Aorta (tissue), 5 donors: ENCODE measurements around the gene KCTD12. TPM values are rescaled to one million over a fixed set of nuclear protein-coding genes. Genes with fewer than 3 reads are reported as not detected.
"Not testable (repeated sequence)": the region's sequence is repeated elsewhere in the genome, so short reads cannot be mapped to it uniquely, and the experiment has no call there.

Experiments used
- ATAC-seq: fragments of 200-7000 bp; cut with Tn5 transposase; one replicate; pipeline ENCODE4 v1.9.1; 2022; ENCODE audit warnings: moderate library complexity; ENCODE audit not compliant: low FRiP score
- DNase-seq, 2 donors: peaks; one replicate each; pipeline ENCODE4 v3.0.0-alpha.2; 2020
- H3K27ac ChIP-seq, 2 donors: one replicate each; pipeline ENCODE4 v1.5.1; 2013; ENCODE audit warnings: low read length in 2 of 2, mild to moderate bottlenecking in 2 of 2, moderate library complexity in 2 of 2, control low read depth in 1 of 2, inconsistent platforms in 1 of 2, low read depth in 1 of 2
- H3K27me3 ChIP-seq, 2 donors: one replicate each; pipeline ENCODE4 v1.6.1; 2013; ENCODE audit warnings: control low read depth in 1 of 2, low read length in 1 of 2, mild to moderate bottlenecking in 1 of 2, moderate library complexity in 1 of 2; ENCODE audit not compliant: insufficient read depth in 2 of 2, control insufficient read depth in 1 of 2
- H3K36me3 ChIP-seq, 2 donors: one replicate each; pipeline ENCODE4 v1.6.1; 2013; ENCODE audit warnings: control low read depth in 1 of 2, low read length in 1 of 2, mild to moderate bottlenecking in 1 of 2; ENCODE audit not compliant: insufficient read depth in 2 of 2, control insufficient read depth in 1 of 2
- H3K4me1 ChIP-seq, 2 donors: one replicate each; pipeline ENCODE4 v1.6.1; 2013; ENCODE audit warnings: low read length in 2 of 2, control low read depth in 1 of 2, mild to moderate bottlenecking in 1 of 2, moderate library complexity in 1 of 2; ENCODE audit not compliant: insufficient read depth in 2 of 2, control insufficient read depth in 1 of 2
- H3K4me3 ChIP-seq, 2 donors: one replicate each; pipeline ENCODE4 v1.5.1; 2013; ENCODE audit warnings: low read length in 2 of 2, control low read depth in 1 of 2, mild to moderate bottlenecking in 1 of 2
- H3K9me3 ChIP-seq: one replicate; pipeline ENCODE4 v1.6.1; 2013; ENCODE audit warnings: mild to moderate bottlenecking, low read length; ENCODE audit not compliant: control insufficient read depth
- whole genome bisulfite sequencing, 2 donors: extraction: QIAGEN DNeasy Blood & Tissue Kit; methylation state at CpG; one replicate each; pipeline ENCODE4 v1.1.7; 2013; 5-methylcytosine and 5-hydroxymethylcytosine counted together
- intact Hi-C, 2 donors: fragments of 100-400 bp; cut with DNase I; formaldehyde crosslinking; loops; one replicate each; pipeline versions ENCODE4 v1.14.2 to v1.15.0; 2022
- polyA plus RNA-seq, 2 donors: library from polyadenylated mRNA; stranded (reverse); fragments of 200-250 nt; gene quantifications; one replicate each; pipeline ENCODE4 v1.2.3, GENCODE V29; 2013
- total RNA-seq, 2 donors: library from RNA; stranded (reverse); fragmentation: NEBNext Ultra II Directional; extraction: Animal tissue kit (Norgen Biotek cat#: 25700); gene quantifications; one replicate each; pipeline ENCODE4 v1.2.1, GENCODE V29; 2021
- donor health status: healthy with polysubstance abuse.
- donor health status: Bipolar disorder and iron deficiency.
- donor health status: DM: no; HTN: no; CAD: no.
- donor health status: DM: no; HTN: no; CAD: no.
- donor health status: DM: yes; HTN: yes; CAD: no.

Gene KCTD12
- total and polyA plus RNA-seq, 4 donors, result 20.8 to 137 (median 67.1) TPM

GRCh38 chr13:76921516-76921915 is 35.3 kb upstream of the KCTD12 start:
- H3K27ac ChIP-seq, result no peak overlapping the region
- H3K9me3 ChIP-seq, result no peaks in the 10 kb centered on the region
- H3K4me1 ChIP-seq, result peaks cover 2 to 3% of the 10 kb centered on the region in 2 donors
- intact Hi-C loops, result no loop called here
- WGBS, 2 donors, result 71 to 73% methylated on average over 1 of the region's 1 CpG
- H3K36me3 ChIP-seq, result no peaks in the 10 kb centered on the region
- DNase-seq (peak in 1 of 2 donors; percentile 66), ATAC-seq (no peak)
- H3K27me3 ChIP-seq, result no peaks in the 10 kb centered on the region
- no peak overlapping the region for H3K4me3 ChIP-seq

DNA sequence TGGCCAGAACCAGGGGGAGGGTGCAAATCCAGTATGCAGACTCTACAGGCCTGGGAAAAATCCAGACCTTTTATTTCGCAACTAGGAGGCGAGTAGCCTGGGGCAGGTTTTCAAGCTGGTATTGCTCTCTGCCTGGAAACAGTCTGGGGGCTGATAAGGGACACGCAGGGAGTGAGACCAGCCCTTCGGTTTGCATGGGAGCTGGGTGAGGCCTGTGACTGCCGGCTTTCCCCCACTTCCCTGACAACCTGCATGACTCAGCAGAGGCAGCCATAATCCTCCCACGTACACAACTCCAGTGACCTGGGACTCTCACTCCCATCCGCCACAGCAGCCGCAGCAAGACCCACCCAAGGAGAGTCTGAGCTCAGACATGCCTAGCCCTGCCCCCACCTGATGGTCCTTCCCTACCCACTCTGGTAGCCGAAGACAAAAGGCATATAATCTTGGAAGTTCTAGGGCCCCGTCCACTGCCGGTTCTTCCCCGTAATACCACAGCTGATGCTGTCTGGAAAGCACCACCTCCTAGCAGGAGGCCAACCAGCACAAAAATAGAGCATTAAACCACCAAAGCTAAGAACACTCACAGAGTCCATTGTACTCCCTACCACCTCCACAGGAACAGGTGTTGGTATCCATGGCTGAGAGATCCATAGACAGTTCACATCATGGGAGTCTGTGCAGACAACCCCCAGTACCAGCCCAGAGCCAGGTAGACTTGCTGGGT is 31.7 kb upstream of the KCTD12 start:
- H3K4me1 ChIP-seq, H3K4me3 ChIP-seq, H3K9me3 ChIP-seq, H3K36me3 ChIP-seq, intact Hi-C loops, H3K27me3 ChIP-seq: not testable (repeated sequence)
- peak overlapping the region in 1 of 2 donors; percentile 27 for H3K27ac ChIP-seq
- peak; percentile 73 for ATAC-seq
- 44 to 46% methylated on average over 12 of the region's 12 CpGs for WGBS, 2 donors
- peak in 1 of 2 donors; percentile 68 for DNase-seq

DNA sequence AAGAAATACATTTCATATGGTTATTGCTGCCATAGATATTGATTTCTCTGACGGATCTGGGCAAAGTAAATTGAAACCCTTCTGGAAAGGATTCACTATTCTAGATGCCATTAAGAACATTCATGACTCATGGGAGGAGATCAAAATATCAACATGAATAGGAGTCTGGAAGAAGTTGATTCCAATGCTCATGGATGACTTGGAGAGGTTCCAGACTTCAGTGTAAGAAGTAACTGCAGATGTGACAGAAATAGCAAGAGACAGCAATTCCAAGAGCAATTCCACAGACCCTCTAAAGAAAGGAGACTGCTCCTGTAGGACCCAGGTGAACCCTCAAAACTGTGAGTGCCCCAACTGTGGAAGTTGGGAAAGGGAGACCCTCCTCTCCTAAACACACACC is 30.9 kb upstream of the KCTD12 start:
- intact Hi-C loops, result no loop called here
- WGBS, 2 donors, result 13 to 19% methylated on average over 1 of the region's 1 CpG
- no peaks in the 10 kb centered on the region for H3K9me3 ChIP-seq
- no peaks in the 10 kb centered on the region for H3K36me3 ChIP-seq
- ATAC-seq, result no peak
- no peak overlapping the region for H3K4me3 ChIP-seq
- no peaks in the 10 kb centered on the region for H3K27me3 ChIP-seq
- no peak for DNase-seq
- H3K4me1 ChIP-seq, result peaks cover 2 to 3% of the 10 kb centered on the region in 2 donors
- peak overlapping the region in 1 of 2 donors; percentile 27 for H3K27ac ChIP-seq

GRCh38 chr13:76913898-76914297 is 27.7 kb upstream of the KCTD12 start:
- no peaks in the 10 kb centered on the region for H3K27me3 ChIP-seq
- no peak for ATAC-seq
- no peak overlapping the region for H3K27ac ChIP-seq
- no peaks in the 10 kb centered on the region for H3K9me3 ChIP-seq
- no peaks in the 10 kb centered on the region for H3K36me3 ChIP-seq
- WGBS, 2 donors, result 79 to 84% methylated on average over 4 of the region's 4 CpGs
- no peak overlapping the region for H3K4me3 ChIP-seq
- DNase-seq, result no peak
- intact Hi-C loops, result no loop called here
- H3K4me1 ChIP-seq, result peaks cover 2 to 3% of the 10 kb centered on the region in 2 donors

- WGBS, 2 donors, result 95 to 100% methylated on average over 3 of the region's 3 CpGs
- ATAC-seq (no peak), DNase-seq (no peak)
- intact Hi-C loops, result no loop called here
- H3K4me3 ChIP-seq, result no peak overlapping the region
- H3K9me3 ChIP-seq, result no peaks in the 10 kb centered on the region
- H3K36me3 ChIP-seq, result no peaks in the 10 kb centered on the region
- no peaks in the 10 kb centered on the region for H3K27me3 ChIP-seq
- H3K4me1 ChIP-seq, result peaks cover 2 to 3% of the 10 kb centered on the region in 2 donors
- H3K27ac ChIP-seq, result no peak overlapping the region
Measured at GRCh38 chr13:76912476-76912875, 26.3 kb upstream of the KCTD12 start.

DNA sequence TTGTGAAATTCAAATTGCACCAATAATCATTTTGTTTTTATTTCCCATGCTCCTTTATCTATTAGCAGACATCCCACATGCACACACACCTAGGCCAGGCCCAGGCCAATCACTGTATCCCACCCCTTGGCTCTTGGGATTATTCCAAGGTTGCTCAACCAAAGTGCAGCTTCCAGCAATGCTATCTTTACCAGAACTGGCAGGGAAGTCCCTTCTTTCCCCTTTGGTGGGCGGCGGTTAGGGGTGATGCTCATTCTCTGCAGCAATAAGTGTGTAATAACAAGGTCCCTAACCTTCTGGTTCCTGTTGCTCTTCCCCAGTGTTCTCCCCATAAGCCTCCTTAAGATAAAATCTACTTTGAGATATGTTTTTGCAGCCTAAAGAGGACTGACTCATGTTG is 18.3 kb upstream of the KCTD12 start:
- ATAC-seq, result no peak
- no peak overlapping the region for H3K4me3 ChIP-seq
- intact Hi-C loops, result loop anchor here (5.0 to 10.0 kb wide), 5 partner anchors 230 to 1210 kb away; no protein-coding TSS in a partner anchor
- H3K36me3 ChIP-seq, result no peaks in the 10 kb centered on the region
- DNase-seq, result no peak
- no peaks in the 10 kb centered on the region for H3K9me3 ChIP-seq
- peak overlapping the region in 1 of 2 donors; percentile 19 for H3K27ac ChIP-seq
- no peaks in the 10 kb centered on the region for H3K4me1 ChIP-seq
- no peaks in the 10 kb centered on the region for H3K27me3 ChIP-seq
- 66% methylated on average over 2 of the region's 2 CpGs for WGBS, 2 donors

DNA sequence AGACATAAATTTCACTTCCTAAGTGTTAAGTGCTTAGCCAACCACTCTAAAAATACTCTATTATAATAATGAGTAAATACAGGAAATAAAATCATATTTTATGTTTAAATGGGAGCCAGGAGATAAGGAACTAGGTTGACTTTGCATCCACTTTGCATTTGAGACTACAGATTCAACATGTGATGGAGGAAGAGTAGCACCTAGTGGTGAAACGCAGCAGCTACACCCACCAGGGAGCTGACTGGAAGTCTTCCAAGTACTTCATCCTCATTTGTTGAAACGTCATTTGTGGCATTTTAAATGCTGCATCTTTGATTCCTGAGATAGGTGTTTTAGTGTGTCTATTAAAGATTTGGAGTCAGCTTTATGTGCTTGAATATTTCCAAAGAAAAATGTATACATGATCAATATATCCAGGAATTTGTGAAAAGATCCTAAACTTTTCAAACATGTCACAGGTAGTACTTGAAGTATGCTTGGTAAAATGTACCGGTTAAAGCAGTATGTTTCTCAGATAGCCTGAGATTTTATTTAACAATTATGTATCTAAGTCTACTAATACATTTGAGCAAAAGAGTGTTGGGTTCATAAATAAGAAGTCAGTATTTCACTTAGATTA is 17.4 kb upstream of the KCTD12 start:
- intact Hi-C loops, result loop anchor here (5.0 to 10.0 kb wide), 5 partner anchors 229 to 1209 kb away; no protein-coding TSS in a partner anchor
- H3K27ac ChIP-seq, result no peak overlapping the region
- peak; percentile 86 for ATAC-seq
- no peak overlapping the region for H3K4me3 ChIP-seq
- H3K36me3 ChIP-seq, result no peaks in the 10 kb centered on the region
- peak in 1 of 2 donors; percentile 72 for DNase-seq
- H3K4me1 ChIP-seq, result no peaks in the 10 kb centered on the region
- no peaks in the 10 kb centered on the region for H3K27me3 ChIP-seq
- peaks cover 2% of the 10 kb centered on the region for H3K9me3 ChIP-seq
- WGBS, 2 donors, result 10 to 12% methylated on average over 3 of the region's 3 CpGs

DNA sequence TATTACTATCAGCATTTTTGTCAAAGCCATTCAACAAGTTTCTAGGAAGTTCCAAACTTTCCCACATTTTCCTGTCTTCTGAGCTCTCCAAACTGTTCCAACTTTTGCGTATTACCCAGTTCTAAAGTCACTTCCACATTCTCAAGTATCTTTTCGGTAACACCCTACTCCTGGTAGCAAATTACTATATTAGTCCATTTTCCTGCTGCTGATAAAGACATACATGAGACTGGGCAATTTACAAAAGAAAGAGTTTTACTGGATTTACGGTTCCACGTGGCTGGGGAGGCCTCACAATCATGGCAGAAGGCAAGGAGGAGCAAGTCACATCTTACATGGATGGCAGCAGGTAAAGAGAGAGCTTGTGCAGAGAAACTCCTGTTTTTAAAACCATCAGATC is 12.9 kb upstream of the KCTD12 start:
- DNase-seq, H3K9me3 ChIP-seq, H3K4me3 ChIP-seq, H3K27me3 ChIP-seq, H3K4me1 ChIP-seq, H3K36me3 ChIP-seq, H3K27ac ChIP-seq, ATAC-seq, intact Hi-C loops: not testable (repeated sequence)
- 96 to 98% methylated on average over 4 of the region's 4 CpGs for WGBS, 2 donors

DNA sequence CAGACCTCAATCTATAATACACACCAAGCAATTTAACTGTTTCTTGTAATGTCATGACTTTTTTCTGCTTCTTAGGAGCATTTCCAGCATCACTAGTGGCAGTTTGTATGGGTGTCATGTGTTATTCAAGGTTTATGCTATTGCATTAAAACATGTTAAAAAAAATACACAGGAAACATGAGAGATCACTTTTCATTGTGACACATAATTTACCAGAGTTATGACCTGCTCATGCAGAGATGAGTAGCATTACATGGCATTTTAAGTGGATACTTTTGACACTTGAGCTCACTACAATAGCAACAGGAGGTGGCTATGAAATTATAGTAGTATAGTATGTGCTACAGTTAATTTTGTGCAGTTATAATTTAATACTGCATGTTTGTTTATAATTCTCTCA is 11.0 kb upstream of the KCTD12 start:
- ATAC-seq, DNase-seq, H3K4me3 ChIP-seq, H3K9me3 ChIP-seq, H3K36me3 ChIP-seq, H3K4me1 ChIP-seq, intact Hi-C loops, H3K27ac ChIP-seq, H3K27me3 ChIP-seq: not testable (repeated sequence)
